Stomach (tissue), 4 donors: ENCODE data around the gene SCN10A.

Experiments
- EP300 ChIP-seq: sonication (generic); formaldehyde crosslinking; IDR thresholded peaks from one replicate; pipeline ENCODE4 v1.6.1; 2017; ENCODE audit warnings: antibody characterized with exemption
- POLR2A ChIP-seq, 4 donors: fragments of 450-650 bp; IDR thresholded peaks; one replicate each; pipeline ENCODE4 v1.6.1; 2016; ENCODE audit warnings: antibody characterized with exemption in 4 of 4, control low read depth in 2 of 4, mild to moderate bottlenecking in 1 of 4, moderate library complexity in 1 of 4
- TF ChIP-seq, protein P1 (sequence below), 7 experiments: fragments of 450-650 bp in 4 of 7; fragments of 200-600 bp in 3 of 7; sonication (generic) in 3 of 7; IDR thresholded peaks; one replicate each; pipeline ENCODE4 v1.5.1; 2016 to 2019; ENCODE audit warnings: antibody characterized with exemption in 7 of 7, control low read depth in 2 of 7, mild to moderate bottlenecking in 1 of 7

DNA sequence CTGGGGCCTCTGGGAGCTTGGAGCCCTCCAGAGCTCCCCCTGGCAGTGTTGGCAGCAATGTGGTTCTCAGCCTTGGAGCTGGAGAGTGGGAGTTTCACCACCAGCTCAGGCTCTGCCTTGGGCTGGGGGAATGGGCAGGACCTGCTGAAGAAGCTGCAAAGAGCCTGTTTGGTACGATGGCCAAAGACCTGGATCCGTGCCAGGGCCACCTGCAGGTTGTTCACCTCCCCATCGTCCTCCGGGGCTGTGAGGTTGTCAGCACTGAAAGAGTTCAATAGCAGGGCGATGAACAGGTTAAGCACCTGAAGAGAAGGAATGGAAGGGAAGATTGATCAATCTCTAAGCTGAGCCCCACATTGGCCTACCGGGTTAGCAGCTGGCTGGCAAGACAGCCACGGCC is 89.3 kb downstream of the SCN10A start:
- TF ChIP-seq, protein P1, sequence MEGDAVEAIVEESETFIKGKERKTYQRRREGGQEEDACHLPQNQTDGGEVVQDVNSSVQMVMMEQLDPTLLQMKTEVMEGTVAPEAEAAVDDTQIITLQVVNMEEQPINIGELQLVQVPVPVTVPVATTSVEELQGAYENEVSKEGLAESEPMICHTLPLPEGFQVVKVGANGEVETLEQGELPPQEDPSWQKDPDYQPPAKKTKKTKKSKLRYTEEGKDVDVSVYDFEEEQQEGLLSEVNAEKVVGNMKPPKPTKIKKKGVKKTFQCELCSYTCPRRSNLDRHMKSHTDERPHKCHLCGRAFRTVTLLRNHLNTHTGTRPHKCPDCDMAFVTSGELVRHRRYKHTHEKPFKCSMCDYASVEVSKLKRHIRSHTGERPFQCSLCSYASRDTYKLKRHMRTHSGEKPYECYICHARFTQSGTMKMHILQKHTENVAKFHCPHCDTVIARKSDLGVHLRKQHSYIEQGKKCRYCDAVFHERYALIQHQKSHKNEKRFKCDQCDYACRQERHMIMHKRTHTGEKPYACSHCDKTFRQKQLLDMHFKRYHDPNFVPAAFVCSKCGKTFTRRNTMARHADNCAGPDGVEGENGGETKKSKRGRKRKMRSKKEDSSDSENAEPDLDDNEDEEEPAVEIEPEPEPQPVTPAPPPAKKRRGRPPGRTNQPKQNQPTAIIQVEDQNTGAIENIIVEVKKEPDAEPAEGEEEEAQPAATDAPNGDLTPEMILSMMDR (IDR thresholded peaks at IDR 0.05) = no peak
- no peak for TF ChIP-seq POLR2A (IDR thresholded peaks at IDR 0.05)
- TF ChIP-seq EP300 = no peak
